Measurements from ENCODE around the gene CHST11. TPM values are rescaled to one million over a fixed set of nuclear protein-coding genes. Genes with fewer than 3 reads are reported as not detected.

The CHST11 gene
- total and polyA plus RNA-seq, 9 of the 15 experiments (the other 6 are each of a cell fraction or from before 2014, with no cell fraction given) = 2.3 to 38.7 (median 15.0) TPM

- TF ChIP-seq HMGXB4 (CRISPR knock-in tag; IDR thresholded peaks at IDR 0.05) (0 out of 2 replicates have a peak, but pooled peaks have one; percentile 46), PTRF (tag; IDR thresholded peaks at IDR 0.05) (no peak), BCOR (IDR thresholded peaks at IDR 0.05) (peak; percentile 69; the same call in 1 of the 2 replicates), GATA2 (CRISPR knock-in tag; IDR thresholded peaks at IDR 0.05) (peak; percentile 37; the same call in 1 of the 2 replicates), BMI1 (IDR thresholded peaks at IDR 0.05; ENCODE audit: low read length) (no peak), ZC3H11A (IDR thresholded peaks at IDR 0.05; ENCODE audit: low read depth, low read length) (no peak), AFF1 (IDR thresholded peaks at IDR 0.05; ENCODE audit: low read depth in 1 of 2, partially characterized antibody in 2 of 2) (peak; percentile 62 to 70), SUPT5H (IDR thresholded peaks at IDR 0.05) (peak; percentile 57; the same call in 1 of the 2 replicates), PRPF4 (IDR thresholded peaks at IDR 0.05; ENCODE audit: insufficient read depth, low read depth, low read length, poor library complexity, severe bottlenecking) (no peak), DIDO1 (tag; IDR thresholded peaks at IDR 0.05; ENCODE audit: low read depth) (no peak), ZNF121 (CRISPR knock-in tag; conservative IDR thresholded peaks at IDR 0.05) (no peak)
- TF ChIP-seq, protein P1, sequence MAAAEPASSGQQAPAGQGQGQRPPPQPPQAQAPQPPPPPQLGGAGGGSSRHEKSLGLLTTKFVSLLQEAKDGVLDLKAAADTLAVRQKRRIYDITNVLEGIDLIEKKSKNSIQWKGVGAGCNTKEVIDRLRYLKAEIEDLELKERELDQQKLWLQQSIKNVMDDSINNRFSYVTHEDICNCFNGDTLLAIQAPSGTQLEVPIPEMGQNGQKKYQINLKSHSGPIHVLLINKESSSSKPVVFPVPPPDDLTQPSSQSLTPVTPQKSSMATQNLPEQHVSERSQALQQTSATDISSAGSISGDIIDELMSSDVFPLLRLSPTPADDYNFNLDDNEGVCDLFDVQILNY (CRISPR knock-in tag; IDR thresholded peaks at IDR 0.05) = no peak
- TF ChIP-seq, protein P2, sequence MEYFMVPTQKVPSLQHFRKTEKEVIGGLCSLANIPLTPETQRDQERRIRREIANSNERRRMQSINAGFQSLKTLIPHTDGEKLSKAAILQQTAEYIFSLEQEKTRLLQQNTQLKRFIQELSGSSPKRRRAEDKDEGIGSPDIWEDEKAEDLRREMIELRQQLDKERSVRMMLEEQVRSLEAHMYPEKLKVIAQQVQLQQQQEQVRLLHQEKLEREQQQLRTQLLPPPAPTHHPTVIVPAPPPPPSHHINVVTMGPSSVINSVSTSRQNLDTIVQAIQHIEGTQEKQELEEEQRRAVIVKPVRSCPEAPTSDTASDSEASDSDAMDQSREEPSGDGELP (CRISPR knock-in tag; IDR thresholded peaks at IDR 0.05; ENCODE audit: borderline replicate concordance) = peak; percentile 48; the same call in 1 of the 2 replicates
- TF ChIP-seq, protein P3, sequence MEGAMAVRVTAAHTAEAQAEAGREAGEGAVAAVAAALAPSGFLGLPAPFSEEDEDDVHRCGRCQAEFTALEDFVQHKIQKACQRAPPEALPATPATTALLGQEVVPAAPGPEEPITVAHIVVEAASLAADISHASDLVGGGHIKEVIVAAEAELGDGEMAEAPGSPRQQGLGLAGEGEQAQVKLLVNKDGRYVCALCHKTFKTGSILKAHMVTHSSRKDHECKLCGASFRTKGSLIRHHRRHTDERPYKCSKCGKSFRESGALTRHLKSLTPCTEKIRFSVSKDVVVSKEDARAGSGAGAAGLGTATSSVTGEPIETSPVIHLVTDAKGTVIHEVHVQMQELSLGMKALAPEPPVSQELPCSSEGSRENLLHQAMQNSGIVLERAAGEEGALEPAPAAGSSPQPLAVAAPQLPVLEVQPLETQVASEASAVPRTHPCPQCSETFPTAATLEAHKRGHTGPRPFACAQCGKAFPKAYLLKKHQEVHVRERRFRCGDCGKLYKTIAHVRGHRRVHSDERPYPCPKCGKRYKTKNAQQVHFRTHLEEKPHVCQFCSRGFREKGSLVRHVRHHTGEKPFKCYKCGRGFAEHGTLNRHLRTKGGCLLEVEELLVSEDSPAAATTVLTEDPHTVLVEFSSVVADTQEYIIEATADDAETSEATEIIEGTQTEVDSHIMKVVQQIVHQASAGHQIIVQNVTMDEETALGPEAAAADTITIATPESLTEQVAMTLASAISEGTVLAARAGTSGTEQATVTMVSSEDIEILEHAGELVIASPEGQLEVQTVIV (CRISPR knock-in tag; IDR thresholded peaks at IDR 0.05; ENCODE audit: borderline replicate concordance) = no peak
These were observed 400 bp downstream of the CHST11 start (continued) for GRCh38 chr12:104456950-104457745.
